Liver (tissue), 9 donors: ENCODE measurements around the gene ZGLP1. TPM values are rescaled to one million over a fixed set of nuclear protein-coding genes. Genes with fewer than 3 reads are reported as not detected.

ENCODE experiments used
- DNase-seq: peaks from one replicate; pipeline ENCODE4 v3.0.0-alpha.2; 2017; ENCODE audit warnings: low spot score
- H3K27ac ChIP-seq, 2 donors: one replicate each; pipeline ENCODE4 v1.7.0; 2013; ENCODE audit warnings: inconsistent platforms in 2 of 2, low read length in 2 of 2, control low read depth in 1 of 2, low read depth in 1 of 2, mild to moderate bottlenecking in 1 of 2
- H3K27me3 ChIP-seq, 4 donors: one replicate each; pipeline versions ENCODE4 v1.6.1 to v1.7.0; 2013; ENCODE audit warnings: low read length in 3 of 4, inconsistent platforms in 1 of 4, mild to moderate bottlenecking in 1 of 4, moderate library complexity in 1 of 4; ENCODE audit not compliant: control insufficient read depth in 4 of 4, insufficient read depth in 4 of 4
- H3K36me3 ChIP-seq, 4 donors: one replicate each; pipeline versions ENCODE4 v1.6.1 to v1.7.0; 2013; ENCODE audit warnings: low read length in 3 of 4, mild to moderate bottlenecking in 3 of 4, low read depth in 1 of 4, moderate library complexity in 1 of 4; ENCODE audit not compliant: control insufficient read depth in 4 of 4, insufficient read depth in 3 of 4
- H3K4me1 ChIP-seq, 4 donors: one replicate each; pipeline versions ENCODE4 v1.6.1 to v1.7.0; 2013; ENCODE audit warnings: low read length in 3 of 4, mild to moderate bottlenecking in 3 of 4, moderate library complexity in 1 of 4; ENCODE audit not compliant: control insufficient read depth in 4 of 4, insufficient read depth in 4 of 4
- H3K4me3 ChIP-seq, 3 donors: one replicate each; pipeline versions ENCODE4 v1.6.1 to v1.7.0; 2013; ENCODE audit warnings: low read length in 3 of 3, control low read depth in 1 of 3, low read depth in 1 of 3, mild to moderate bottlenecking in 1 of 3
- H3K9ac ChIP-seq, 2 donors: one replicate each; pipeline ENCODE4 v1.7.0; 2013; ENCODE audit warnings: low read length in 2 of 2, mild to moderate bottlenecking in 2 of 2, moderate library complexity in 2 of 2, control low read depth in 1 of 2, low read depth in 1 of 2
- H3K9me3 ChIP-seq, 4 donors: one replicate each; pipeline versions ENCODE4 v1.6.1 to v1.7.0; 2013; ENCODE audit warnings: low read length in 3 of 4; ENCODE audit not compliant: control insufficient read depth in 4 of 4
- EGR1 ChIP-seq, 2 donors: IDR thresholded peaks; 2 replicates each; pipeline ENCODE4 v1.6.1; 2016 to 2018; ENCODE audit warnings: antibody characterized with exemption in 2 of 2, low read depth in 2 of 2
- FOXA1 ChIP-seq: IDR thresholded peaks from 2 replicates; pipeline ENCODE4 v1.6.1; 2016; ENCODE audit warnings: antibody characterized with exemption
- FOXA2 ChIP-seq: IDR thresholded peaks from 2 replicates; pipeline ENCODE4 v1.6.1; 2016; ENCODE audit warnings: antibody characterized with exemption
- GABPA ChIP-seq, 2 donors: IDR thresholded peaks in 1 of 2; conservative IDR thresholded peaks in 1 of 2; 2 replicates each; pipeline ENCODE4 v1.6.1; 2016; ENCODE audit warnings: antibody characterized with exemption in 2 of 2, mild to moderate bottlenecking in 1 of 2, moderate library complexity in 1 of 2
- HNF4A ChIP-seq, 2 donors: conservative IDR thresholded peaks; 2 replicates each; pipeline ENCODE4 v1.6.1; 2016; ENCODE audit warnings: antibody characterized with exemption in 2 of 2, mild to moderate bottlenecking in 2 of 2
- HNF4G ChIP-seq: IDR thresholded peaks from 2 replicates; pipeline ENCODE4 v1.6.1; 2016; ENCODE audit warnings: antibody characterized with exemption
- JUND ChIP-seq, 2 donors: IDR thresholded peaks; 2 replicates each; pipeline ENCODE4 v1.6.1; 2016; ENCODE audit warnings: antibody characterized with exemption in 2 of 2
- NR2F2 ChIP-seq: IDR thresholded peaks from 2 replicates; pipeline ENCODE4 v1.6.1; 2016; ENCODE audit warnings: antibody characterized with exemption
- RAD21 ChIP-seq, 2 donors: IDR thresholded peaks; 2 replicates each; pipeline ENCODE4 v1.6.1; 2016; ENCODE audit warnings: antibody characterized with exemption in 2 of 2, mild to moderate bottlenecking in 2 of 2
- REST ChIP-seq: IDR thresholded peaks from 2 replicates; pipeline ENCODE4 v1.6.1; 2016; ENCODE audit warnings: antibody characterized with exemption, mild to moderate bottlenecking
- RXRA ChIP-seq, 2 donors: IDR thresholded peaks; 2 replicates each; pipeline ENCODE4 v1.6.1; 2017 to 2018; ENCODE audit warnings: antibody characterized with exemption in 2 of 2, mild to moderate bottlenecking in 1 of 2
- SP1 ChIP-seq: IDR thresholded peaks from 2 replicates; pipeline ENCODE4 v1.6.1; 2018; ENCODE audit warnings: antibody characterized with exemption, mild to moderate bottlenecking
- TAF1 ChIP-seq: conservative IDR thresholded peaks from 2 replicates; pipeline ENCODE4 v1.6.1; 2016; ENCODE audit warnings: antibody characterized with exemption, mild to moderate bottlenecking
- YY1 ChIP-seq: IDR thresholded peaks from 2 replicates; pipeline ENCODE4 v1.6.1; 2016; ENCODE audit warnings: antibody characterized with exemption, mild to moderate bottlenecking
- ZBTB33 ChIP-seq: IDR thresholded peaks from 2 replicates; pipeline ENCODE4 v1.6.1; 2016; ENCODE audit warnings: antibody characterized with exemption
- WGBS: extraction: QIAGEN DNeasy Blood & Tissue Kit; methylation state at CpG from one replicate; pipeline ENCODE4 v1.1.7; 2013; 5-methylcytosine and 5-hydroxymethylcytosine counted together
- polyA plus RNA-seq, 2 donors: library from polyadenylated mRNA; stranded (reverse) in 1 of 2; unstranded in 1 of 2; fragments of 200-250 nt in 1 of 2; fragments of >200 nt in 1 of 2; fragmentation: Nextera tagmentation in 1 of 2; extraction: Ambion mirVana in 1 of 2; gene quantifications; one replicate each; pipeline versions ENCODE4 v1.2.1 to v1.2.3, GENCODE V29; 2013 to 2015
- total RNA-seq, 2 donors: library from RNA; depleted of rRNA; stranded (reverse); fragments of >200 nt; gene quantifications; one replicate each; pipeline ENCODE4 v1.2.3, GENCODE V29; 2014
- TF ChIP-seq, protein P1 (sequence below): fragments of 150-350 bp; IDR thresholded peaks from 2 replicates; pipeline ENCODE4 v1.5.1; 2017; ENCODE audit warnings: improper control_type of control experiment, low read depth, low read length; ENCODE audit not compliant: missing input control
- TF ChIP-seq, protein P2 (sequence below): IDR thresholded peaks from 2 replicates; pipeline ENCODE4 v1.6.1; 2016; ENCODE audit warnings: antibody characterized with exemption
- TF ChIP-seq, protein P3 (sequence below): IDR thresholded peaks from 2 replicates; pipeline ENCODE4 v1.6.1; 2016; ENCODE audit warnings: antibody characterized with exemption
- donor health status: healthy.
- donor health status: healthy.
- donor health status: healthy.
- donor health status: healthy.
- donor health status: healthy.

ZGLP1 gene
- total and polyA plus RNA-seq, 4 donors = 0.61 to 1.2 (median 0.82) TPM

GRCh38 chr19:10335352-10335985 lies 25.9 kb upstream of the ZGLP1 start:
- Histone ChIP-seq H3K4me3 (peak overlapping the region; percentile 30 to 61 (median 56)), H3K36me3 (peaks cover 0 to under 1% (median 0%) of the 10 kb centered on the region in 4 donors), H3K9ac (peak overlapping the region; percentile 45 to 57), H3K27me3 (no peaks in the 10 kb centered on the region), H3K4me1 (peaks cover 10 to 50% (median 33%) of the 10 kb centered on the region in 4 donors), H3K9me3 (no peaks in the 10 kb centered on the region), H3K27ac (peak overlapping the region; percentile 73 to 95)
- TF ChIP-seq SP1 (peak; percentile 32), RXRA (IDR thresholded peaks at IDR 0.05) (peak; percentile 11 to 44), TAF1 (peak; percentile 30), REST (no peak), RAD21 (IDR thresholded peaks at IDR 0.05) (peak in 1 of 2 donors; percentile 43)
- WGBS = 29% methylated on average over 26 of the region's 26 CpGs
- no peak for DNase-seq

DNA sequence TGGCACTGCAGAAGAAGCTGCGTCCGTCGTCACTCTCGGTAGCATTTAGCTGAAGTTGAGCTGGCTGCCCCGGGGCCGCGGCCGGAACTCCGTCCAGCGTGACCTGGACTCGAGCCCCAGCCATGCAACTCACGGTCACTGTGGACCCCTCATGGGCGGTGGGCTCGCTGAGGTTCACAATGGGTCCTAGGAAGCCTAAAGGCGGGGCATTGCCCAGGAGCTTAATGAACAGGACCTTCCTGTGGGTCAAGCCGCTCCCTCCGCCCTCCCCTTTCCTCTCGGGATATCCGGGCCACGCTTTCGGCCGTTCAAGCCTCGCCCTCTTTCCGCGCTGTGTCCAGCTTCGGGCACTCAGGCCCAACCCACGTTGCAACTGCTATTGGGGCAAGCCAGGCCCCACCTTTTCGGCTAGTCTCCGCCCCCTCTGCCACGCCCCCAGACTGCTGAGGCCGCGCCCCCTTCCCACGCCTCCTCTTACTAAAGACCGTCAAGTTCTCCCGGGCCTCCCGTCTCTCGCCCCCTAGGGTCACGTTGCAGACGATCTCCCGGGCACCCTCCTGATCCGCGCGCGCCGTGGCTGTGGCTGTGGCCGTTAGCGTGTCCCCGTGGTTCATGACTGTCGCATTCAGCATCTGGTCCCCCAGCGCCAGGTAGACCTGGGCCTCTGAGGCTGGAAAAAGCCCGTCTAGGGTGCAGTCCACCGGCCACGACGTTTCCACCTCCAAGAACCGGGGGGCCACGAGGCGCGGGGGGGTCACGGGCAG lies 25.2 kb upstream of the ZGLP1 start:
- peaks cover 10 to 50% (median 33%) of the 10 kb centered on the region in 4 donors for H3K4me1 ChIP-seq
- H3K27me3 ChIP-seq = no peaks in the 10 kb centered on the region
- WGBS = 13% methylated on average over 59 of the region's 59 CpGs
- H3K27ac ChIP-seq = peak overlapping the region; percentile 73 to 95
- H3K9ac ChIP-seq = peak overlapping the region; percentile 59 to 62
- TF ChIP-seq RAD21 (IDR thresholded peaks at IDR 0.05) (peak; percentile 25 to 58), ZBTB33 (no peak), HNF4G (no peak), FOXA2 (no peak), FOXA1 (no peak), JUND (IDR thresholded peaks at IDR 0.05) (no peak), TAF1 (peak; percentile 38), HNF4A (conservative IDR thresholded peaks at IDR 0.05) (peak in 1 of 2 donors; percentile 32), NR2F2 (peak; percentile 84), YY1 (peak; percentile 64), SP1 (peak; percentile 91), REST (peak; percentile 87), EGR1 (IDR thresholded peaks at IDR 0.05; ENCODE audit: low read depth in 2 of 2) (peak; percentile 67 to 74), GABPA (IDR thresholded peaks at IDR 0.05 in 1 of 2, conservative IDR thresholded peaks at IDR 0.05 in 1 of 2) (peak in 1 of 2 donors; percentile 85), RXRA (IDR thresholded peaks at IDR 0.05) (peak; percentile 56 to 72)
- TF ChIP-seq, protein P1, sequence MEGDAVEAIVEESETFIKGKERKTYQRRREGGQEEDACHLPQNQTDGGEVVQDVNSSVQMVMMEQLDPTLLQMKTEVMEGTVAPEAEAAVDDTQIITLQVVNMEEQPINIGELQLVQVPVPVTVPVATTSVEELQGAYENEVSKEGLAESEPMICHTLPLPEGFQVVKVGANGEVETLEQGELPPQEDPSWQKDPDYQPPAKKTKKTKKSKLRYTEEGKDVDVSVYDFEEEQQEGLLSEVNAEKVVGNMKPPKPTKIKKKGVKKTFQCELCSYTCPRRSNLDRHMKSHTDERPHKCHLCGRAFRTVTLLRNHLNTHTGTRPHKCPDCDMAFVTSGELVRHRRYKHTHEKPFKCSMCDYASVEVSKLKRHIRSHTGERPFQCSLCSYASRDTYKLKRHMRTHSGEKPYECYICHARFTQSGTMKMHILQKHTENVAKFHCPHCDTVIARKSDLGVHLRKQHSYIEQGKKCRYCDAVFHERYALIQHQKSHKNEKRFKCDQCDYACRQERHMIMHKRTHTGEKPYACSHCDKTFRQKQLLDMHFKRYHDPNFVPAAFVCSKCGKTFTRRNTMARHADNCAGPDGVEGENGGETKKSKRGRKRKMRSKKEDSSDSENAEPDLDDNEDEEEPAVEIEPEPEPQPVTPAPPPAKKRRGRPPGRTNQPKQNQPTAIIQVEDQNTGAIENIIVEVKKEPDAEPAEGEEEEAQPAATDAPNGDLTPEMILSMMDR = peak; percentile 1
- TF ChIP-seq, protein P2, sequence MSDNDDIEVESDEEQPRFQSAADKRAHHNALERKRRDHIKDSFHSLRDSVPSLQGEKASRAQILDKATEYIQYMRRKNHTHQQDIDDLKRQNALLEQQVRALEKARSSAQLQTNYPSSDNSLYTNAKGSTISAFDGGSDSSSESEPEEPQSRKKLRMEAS = peak; percentile 89
- TF ChIP-seq, protein P3, sequence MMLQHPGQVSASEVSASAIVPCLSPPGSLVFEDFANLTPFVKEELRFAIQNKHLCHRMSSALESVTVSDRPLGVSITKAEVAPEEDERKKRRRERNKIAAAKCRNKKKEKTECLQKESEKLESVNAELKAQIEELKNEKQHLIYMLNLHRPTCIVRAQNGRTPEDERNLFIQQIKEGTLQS = no peak
- peak; percentile 97 for DNase-seq
- peak overlapping the region; percentile 77 to 93 (median 84) for H3K4me3 ChIP-seq
- H3K9me3 ChIP-seq = no peaks in the 10 kb centered on the region
- H3K36me3 ChIP-seq = peaks cover 0 to 6% (median 2%) of the 10 kb centered on the region in 4 donors
